Ishikawa (cell line): ENCODE data around the gene UGDH.

ENCODE experiments used
- CEBPB ChIP-seq: IDR thresholded peaks from 2 replicates; pipeline ENCODE4 v1.6.1; 2012
- CREB1 ChIP-seq: IDR thresholded peaks from 2 replicates; pipeline ENCODE4 v1.6.1; 2012; ENCODE audit warnings: low read depth
- EGR1 ChIP-seq: IDR thresholded peaks from 2 replicates; pipeline ENCODE4 v1.6.1; 2012
- EP300 ChIP-seq: IDR thresholded peaks from 2 replicates; pipeline ENCODE4 v1.6.1; 2012; ENCODE audit warnings: borderline replicate concordance
- FOXM1 ChIP-seq: IDR thresholded peaks from 2 replicates; pipeline ENCODE4 v1.6.1; 2012; ENCODE audit warnings: low read depth, borderline replicate concordance
- MAX ChIP-seq: IDR thresholded peaks from 2 replicates; pipeline ENCODE4 v1.6.1; 2012
- NFIC ChIP-seq: IDR thresholded peaks from 2 replicates; pipeline ENCODE4 v1.6.1; 2012
- RAD21 ChIP-seq: IDR thresholded peaks from 2 replicates; pipeline ENCODE4 v1.6.1; 2012; ENCODE audit warnings: low read depth
- REST ChIP-seq: IDR thresholded peaks from 2 replicates; pipeline ENCODE4 v1.6.1; 2012; ENCODE audit warnings: low read depth, mild to moderate bottlenecking
- TAF1 ChIP-seq: IDR thresholded peaks from 2 replicates; pipeline ENCODE4 v1.6.1; 2012; ENCODE audit warnings: low read depth, mild to moderate bottlenecking
- TCF12 ChIP-seq: IDR thresholded peaks from 2 replicates; pipeline ENCODE4 v1.6.1; 2012; ENCODE audit warnings: low read depth
- TEAD4 ChIP-seq: IDR thresholded peaks from 2 replicates; pipeline ENCODE4 v1.6.1; 2012
- USF1 ChIP-seq: IDR thresholded peaks from 2 replicates; pipeline ENCODE4 v1.6.1; 2012
- YY1 ChIP-seq: IDR thresholded peaks from 2 replicates; pipeline ENCODE4 v1.6.1; 2012; ENCODE audit warnings: low read depth
- ZBTB7A ChIP-seq: IDR thresholded peaks from 2 replicates; pipeline ENCODE4 v1.6.1; 2012; ENCODE audit warnings: low read depth

UGDH gene

GRCh38 chr4:39527296-39528060 lies at the start of gene UGDH:
Gene UGDH, minus strand, starts transcription at chr4:39527439. Its CDS starts 5,927 bp downstream, at chr4:39521512.
- TF ChIP-seq USF1: no peak
- TF ChIP-seq YY1: peak; percentile 30; the same call in 1 of the 2 replicates
- TF ChIP-seq NFIC: peak; percentile 41; the same call in 1 of the 2 replicates
- TF ChIP-seq REST: 0 out of 2 replicates have a peak, but pooled peaks have one; percentile 39
- peak; percentile 75 for TF ChIP-seq MAX
- TF ChIP-seq EGR1: peak; percentile 63; the same call in 1 of the 2 replicates
- TF ChIP-seq TAF1: peak; percentile 87
- no peak for TF ChIP-seq FOXM1
- TF ChIP-seq TCF12: peak; percentile 35; the same call in 1 of the 2 replicates
- peak; percentile 69; the same call in 1 of the 2 replicates for TF ChIP-seq CREB1
- 0 out of 2 replicates have a peak, but pooled peaks have one; percentile 36 for TF ChIP-seq EP300
- no peak; the same call in 1 of the 2 replicates for TF ChIP-seq TEAD4
- TF ChIP-seq ZBTB7A: peak; percentile 81

- TF ChIP-seq FOXM1 (no peak), REST (no peak), NFIC (no peak)
Observed at GRCh38 chr4:39574946-39575345, 47.7 kb upstream of the UGDH start.

- TF ChIP-seq YY1: no peak
- no peak for TF ChIP-seq TAF1
- no peak for TF ChIP-seq EGR1
- TF ChIP-seq CREB1: no peak
- no peak for TF ChIP-seq FOXM1
- TF ChIP-seq ZBTB7A: no peak
- no peak for TF ChIP-seq REST
- TF ChIP-seq USF1: no peak
- no peak for TF ChIP-seq EP300
- TF ChIP-seq MAX: no peak
- no peak for TF ChIP-seq NFIC
- TF ChIP-seq TCF12: no peak
- TF ChIP-seq TEAD4: no peak
- no peak for TF ChIP-seq CEBPB
- no peak for TF ChIP-seq RAD21
Observed at GRCh38 chr4:39571504-39571903, 44.3 kb upstream of the UGDH start.

GRCh38 chr4:39571054-39571453 lies 43.8 kb upstream of the UGDH start:
- TF ChIP-seq YY1: no peak
- no peak for TF ChIP-seq TEAD4
- TF ChIP-seq RAD21: no peak
- TF ChIP-seq MAX: no peak
- TF ChIP-seq CREB1: no peak
